OCI-LY1 (cell line): ENCODE measurements around the gene ZNF646.

Source experiments
- H2AFZ ChIP-seq: fragments of 200-600 bp; sonication (generic), shearing (Covaris generic); 2 replicates; pipeline ENCODE4 v1.6.0; 2014; ENCODE audit warnings: antibody characterized with exemption, mild to moderate bottlenecking, low read length
- H3F3A ChIP-seq: fragments of 200-600 bp; sonication (generic), shearing (Covaris generic); 2 replicates; pipeline ENCODE4 v1.6.0; 2014; ENCODE audit warnings: mild to moderate bottlenecking, antibody characterized with exemption, low read length, moderate library complexity; ENCODE audit not compliant: insufficient read depth
- H3K27ac ChIP-seq: fragments of 200-600 bp; sonication (generic); 2 replicates; pipeline ENCODE4 v1.5.1; 2014; ENCODE audit warnings: low read length, mixed run types, mild to moderate bottlenecking, low read depth; ENCODE audit not compliant: poor library complexity, severe bottlenecking
- H3K27me3 ChIP-seq: fragments of 200-600 bp; sonication (generic); 2 replicates; pipeline ENCODE4 v1.6.0; 2014; ENCODE audit warnings: antibody characterized with exemption, mild to moderate bottlenecking, low read length, moderate library complexity; ENCODE audit not compliant: insufficient read depth
- H3K36me3 ChIP-seq: fragments of 200-600 bp; sonication (generic); 2 replicates; pipeline ENCODE4 v1.6.1; 2014; ENCODE audit warnings: mild to moderate bottlenecking, antibody characterized with exemption, low read length, moderate library complexity, mixed read lengths; ENCODE audit not compliant: insufficient read depth
- H3K4me1 ChIP-seq: fragments of 200-600 bp; sonication (generic); 2 replicates; pipeline ENCODE4 v1.5.1; 2014; ENCODE audit warnings: mild to moderate bottlenecking, low read length, moderate library complexity; ENCODE audit not compliant: insufficient read depth, severe bottlenecking
- H3K4me2 ChIP-seq: fragments of 200-600 bp; sonication (generic), shearing (Covaris generic); 2 replicates; pipeline ENCODE4 v1.6.1; 2014; ENCODE audit warnings: low read length
- H3K4me3 ChIP-seq: fragments of 200-600 bp; sonication (generic); 2 replicates; pipeline ENCODE4 v1.5.1; 2014; ENCODE audit warnings: low read length, low read depth, mild to moderate bottlenecking, mixed read lengths; ENCODE audit not compliant: poor library complexity, severe bottlenecking
- H3K79me2 ChIP-seq: fragments of 200-600 bp; shearing (Covaris generic); 2 replicates; pipeline ENCODE4 v1.6.1; 2016; ENCODE audit warnings: mixed run types, low read length, mixed read lengths; ENCODE audit not compliant: insufficient read depth
- H3K9ac ChIP-seq: fragments of 200-600 bp; sonication (generic), shearing (Covaris generic); 2 replicates; pipeline ENCODE4 v1.6.1; 2014; ENCODE audit warnings: mild to moderate bottlenecking, low read length, mixed read lengths
- H3K9me2 ChIP-seq: fragments of 200-600 bp; sonication (generic), shearing (Covaris generic); 2 replicates; pipeline ENCODE4 v1.6.1; 2014; ENCODE audit warnings: low read depth, mild to moderate bottlenecking, low read length, mixed read lengths
- H3K9me3 ChIP-seq: fragments of 200-600 bp; shearing (Covaris generic); 2 replicates; pipeline ENCODE4 v1.6.1; 2014; ENCODE audit warnings: low read length, mixed read lengths
- H4K20me1 ChIP-seq: fragments of 200-600 bp; sonication (generic), shearing (Covaris generic); 2 replicates; pipeline ENCODE4 v1.6.0; 2016; ENCODE audit warnings: mild to moderate bottlenecking, low read length; ENCODE audit not compliant: insufficient read depth
- EZH2 ChIP-seq: fragments of 200-600 bp; sonication (generic), shearing (Covaris generic); IDR thresholded peaks from 2 replicates; pipeline ENCODE4 v1.8.0; 2017; ENCODE audit warnings: borderline replicate concordance, mixed run types, mild to moderate bottlenecking, antibody characterized with exemption, low read length, moderate library complexity, mixed read lengths
- TF ChIP-seq, protein P1 (sequence below): fragments of 200-600 bp; sonication (generic), shearing (Covaris generic); IDR thresholded peaks from 2 replicates; pipeline ENCODE4 v1.5.1; 2017; ENCODE audit warnings: mild to moderate bottlenecking, antibody characterized with exemption, low read length, moderate library complexity, mixed read lengths

ZNF646 gene

DNA sequence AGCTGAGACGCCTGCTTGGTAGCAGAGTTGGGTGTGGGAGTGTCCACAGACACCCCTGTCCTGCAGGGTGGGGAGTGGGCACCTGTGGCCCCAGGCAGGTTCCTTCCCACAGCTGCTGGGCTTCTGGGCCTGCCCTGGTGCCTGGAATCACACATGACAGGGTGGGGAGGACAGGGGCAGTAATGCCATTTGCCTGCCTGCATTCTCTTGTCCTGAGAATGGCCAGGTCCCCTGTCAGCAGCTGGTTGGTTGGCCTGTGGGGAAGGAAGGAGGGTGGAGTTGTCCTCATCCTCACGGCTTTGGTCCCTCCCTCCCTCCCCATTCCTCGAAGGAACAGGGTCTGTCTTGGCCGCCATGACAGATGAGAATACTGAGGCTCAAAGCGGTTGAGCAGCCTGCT, 9.3 kb downstream of the ZNF646 start:
- Histone ChIP-seq H3K9me3 (no peaks in the 10 kb centered on the region), H3K4me1 (no peaks in the 10 kb centered on the region), H3K36me3 (peaks cover 47% of the 10 kb centered on the region), H3K4me2 (no peak overlapping the region), H3K4me3 (no peak overlapping the region), H4K20me1 (no peaks in the 10 kb centered on the region), H3K27ac (no peak overlapping the region), H3K27me3 (no peaks in the 10 kb centered on the region), H2AFZ (no peak overlapping the region), H3K9ac (no peak overlapping the region), H3F3A (no peaks in the 10 kb centered on the region), H3K79me2 (no peaks in the 10 kb centered on the region), H3K9me2 (no peaks in the 10 kb centered on the region)
- TF ChIP-seq, protein P1, sequence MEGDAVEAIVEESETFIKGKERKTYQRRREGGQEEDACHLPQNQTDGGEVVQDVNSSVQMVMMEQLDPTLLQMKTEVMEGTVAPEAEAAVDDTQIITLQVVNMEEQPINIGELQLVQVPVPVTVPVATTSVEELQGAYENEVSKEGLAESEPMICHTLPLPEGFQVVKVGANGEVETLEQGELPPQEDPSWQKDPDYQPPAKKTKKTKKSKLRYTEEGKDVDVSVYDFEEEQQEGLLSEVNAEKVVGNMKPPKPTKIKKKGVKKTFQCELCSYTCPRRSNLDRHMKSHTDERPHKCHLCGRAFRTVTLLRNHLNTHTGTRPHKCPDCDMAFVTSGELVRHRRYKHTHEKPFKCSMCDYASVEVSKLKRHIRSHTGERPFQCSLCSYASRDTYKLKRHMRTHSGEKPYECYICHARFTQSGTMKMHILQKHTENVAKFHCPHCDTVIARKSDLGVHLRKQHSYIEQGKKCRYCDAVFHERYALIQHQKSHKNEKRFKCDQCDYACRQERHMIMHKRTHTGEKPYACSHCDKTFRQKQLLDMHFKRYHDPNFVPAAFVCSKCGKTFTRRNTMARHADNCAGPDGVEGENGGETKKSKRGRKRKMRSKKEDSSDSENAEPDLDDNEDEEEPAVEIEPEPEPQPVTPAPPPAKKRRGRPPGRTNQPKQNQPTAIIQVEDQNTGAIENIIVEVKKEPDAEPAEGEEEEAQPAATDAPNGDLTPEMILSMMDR, result no peak
- TF ChIP-seq EZH2, result no peak

DNA sequence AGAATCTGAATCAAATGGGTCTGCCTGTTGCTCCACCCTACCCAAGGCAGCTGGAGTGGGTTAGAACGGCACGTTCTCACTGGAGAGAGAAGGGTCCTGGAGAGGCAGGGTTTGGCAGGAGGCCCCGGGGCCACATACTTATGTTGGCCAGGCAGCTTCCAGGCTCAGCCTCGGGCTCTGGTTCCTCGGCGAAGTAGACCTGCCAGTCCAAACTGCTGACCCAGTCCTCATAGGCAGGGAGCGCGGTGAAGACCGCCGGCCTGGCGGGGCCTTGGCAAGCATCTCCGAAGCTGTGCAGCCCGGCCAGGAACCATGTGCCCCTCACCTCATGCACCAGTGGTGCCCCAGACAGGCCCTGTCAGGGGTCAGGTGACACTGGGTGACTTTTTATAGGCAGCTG, 9.8 kb downstream of the ZNF646 start:
- no peak for TF ChIP-seq EZH2
- TF ChIP-seq, protein P1, result no peak
- Histone ChIP-seq H3K9me2 (no peaks in the 10 kb centered on the region), H3K9ac (no peak overlapping the region), H3K9me3 (no peaks in the 10 kb centered on the region), H3K36me3 (peaks cover 43% of the 10 kb centered on the region), H2AFZ (no peak overlapping the region), H3K27me3 (no peaks in the 10 kb centered on the region), H4K20me1 (no peaks in the 10 kb centered on the region), H3K27ac (no peak overlapping the region), H3F3A (no peaks in the 10 kb centered on the region), H3K4me3 (no peak overlapping the region), H3K4me2 (no peak overlapping the region), H3K79me2 (no peaks in the 10 kb centered on the region), H3K4me1 (no peaks in the 10 kb centered on the region)

GRCh38 chr16:31084584-31085302, 10.5 kb downstream of the ZNF646 start:
- H3K27me3 ChIP-seq, result no peaks in the 10 kb centered on the region
- H3F3A ChIP-seq, result no peaks in the 10 kb centered on the region
- no peaks in the 10 kb centered on the region for H4K20me1 ChIP-seq
- H3K36me3 ChIP-seq, result peaks cover 36% of the 10 kb centered on the region
- no peaks in the 10 kb centered on the region for H3K79me2 ChIP-seq
- no peak overlapping the region for H3K27ac ChIP-seq
- H3K9me2 ChIP-seq, result no peaks in the 10 kb centered on the region
- H3K4me3 ChIP-seq, result no peak overlapping the region
- H3K4me2 ChIP-seq, result no peak overlapping the region
- TF ChIP-seq, protein P1, result no peak
- TF ChIP-seq EZH2, result no peak
- H3K9me3 ChIP-seq, result no peaks in the 10 kb centered on the region
- H3K4me1 ChIP-seq, result no peaks in the 10 kb centered on the region
- H2AFZ ChIP-seq, result no peak overlapping the region
- no peak overlapping the region for H3K9ac ChIP-seq
